ENCODE measurements around the gene PGC.

The PGC gene

DNA sequence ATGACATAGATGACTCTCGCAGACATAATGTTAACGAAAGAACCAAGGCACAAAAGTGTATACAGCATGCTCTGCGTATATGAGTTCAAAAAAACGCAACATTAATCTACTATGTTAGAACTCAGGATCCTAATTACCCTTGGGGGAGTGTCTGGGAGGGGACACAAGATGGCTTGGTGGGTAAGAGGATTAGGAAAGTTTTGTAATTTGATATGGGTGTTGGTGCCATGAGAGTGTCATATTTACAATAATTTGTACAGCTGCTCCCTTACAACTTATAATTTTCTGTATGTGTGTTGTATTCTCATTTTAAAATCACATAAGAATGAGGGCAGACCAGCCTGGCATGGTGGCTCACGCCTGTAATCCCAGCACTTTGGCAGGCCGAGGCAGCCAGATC, 50.4 kb downstream of the PGC start:
- H3K27ac ChIP-seq: no peak overlapping the region
- no peak for TF ChIP-seq ZFX (IDR thresholded peaks at IDR 0.05)
- TF ChIP-seq, protein P1, sequence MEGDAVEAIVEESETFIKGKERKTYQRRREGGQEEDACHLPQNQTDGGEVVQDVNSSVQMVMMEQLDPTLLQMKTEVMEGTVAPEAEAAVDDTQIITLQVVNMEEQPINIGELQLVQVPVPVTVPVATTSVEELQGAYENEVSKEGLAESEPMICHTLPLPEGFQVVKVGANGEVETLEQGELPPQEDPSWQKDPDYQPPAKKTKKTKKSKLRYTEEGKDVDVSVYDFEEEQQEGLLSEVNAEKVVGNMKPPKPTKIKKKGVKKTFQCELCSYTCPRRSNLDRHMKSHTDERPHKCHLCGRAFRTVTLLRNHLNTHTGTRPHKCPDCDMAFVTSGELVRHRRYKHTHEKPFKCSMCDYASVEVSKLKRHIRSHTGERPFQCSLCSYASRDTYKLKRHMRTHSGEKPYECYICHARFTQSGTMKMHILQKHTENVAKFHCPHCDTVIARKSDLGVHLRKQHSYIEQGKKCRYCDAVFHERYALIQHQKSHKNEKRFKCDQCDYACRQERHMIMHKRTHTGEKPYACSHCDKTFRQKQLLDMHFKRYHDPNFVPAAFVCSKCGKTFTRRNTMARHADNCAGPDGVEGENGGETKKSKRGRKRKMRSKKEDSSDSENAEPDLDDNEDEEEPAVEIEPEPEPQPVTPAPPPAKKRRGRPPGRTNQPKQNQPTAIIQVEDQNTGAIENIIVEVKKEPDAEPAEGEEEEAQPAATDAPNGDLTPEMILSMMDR (conservative IDR thresholded peaks at IDR 0.05): no peak

DNA sequence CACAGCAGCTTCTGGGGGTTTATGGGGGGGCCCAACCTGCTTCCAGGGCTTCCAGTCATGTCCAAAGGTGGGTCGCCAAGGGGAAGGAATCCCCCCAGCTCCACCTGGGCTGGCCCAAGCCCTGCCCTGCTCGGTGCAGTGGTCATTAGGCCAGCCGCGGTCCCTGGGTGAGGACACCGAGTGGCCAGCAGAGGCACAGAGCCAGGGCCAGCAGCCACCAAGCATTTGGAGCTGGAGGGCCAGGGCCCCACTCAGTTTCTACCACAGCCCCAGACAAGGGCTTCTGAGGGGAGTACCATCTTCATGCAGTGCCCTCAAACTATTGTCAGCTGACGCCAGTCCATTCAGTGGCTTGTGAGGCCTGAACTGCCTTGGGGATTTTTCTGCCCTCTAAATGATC, 51.4 kb downstream of the PGC start:
- H3K27ac ChIP-seq: no peak overlapping the region
- no peak for TF ChIP-seq ZFX (IDR thresholded peaks at IDR 0.05)
- TF ChIP-seq, protein P1 (conservative IDR thresholded peaks at IDR 0.05): no peak

DNA sequence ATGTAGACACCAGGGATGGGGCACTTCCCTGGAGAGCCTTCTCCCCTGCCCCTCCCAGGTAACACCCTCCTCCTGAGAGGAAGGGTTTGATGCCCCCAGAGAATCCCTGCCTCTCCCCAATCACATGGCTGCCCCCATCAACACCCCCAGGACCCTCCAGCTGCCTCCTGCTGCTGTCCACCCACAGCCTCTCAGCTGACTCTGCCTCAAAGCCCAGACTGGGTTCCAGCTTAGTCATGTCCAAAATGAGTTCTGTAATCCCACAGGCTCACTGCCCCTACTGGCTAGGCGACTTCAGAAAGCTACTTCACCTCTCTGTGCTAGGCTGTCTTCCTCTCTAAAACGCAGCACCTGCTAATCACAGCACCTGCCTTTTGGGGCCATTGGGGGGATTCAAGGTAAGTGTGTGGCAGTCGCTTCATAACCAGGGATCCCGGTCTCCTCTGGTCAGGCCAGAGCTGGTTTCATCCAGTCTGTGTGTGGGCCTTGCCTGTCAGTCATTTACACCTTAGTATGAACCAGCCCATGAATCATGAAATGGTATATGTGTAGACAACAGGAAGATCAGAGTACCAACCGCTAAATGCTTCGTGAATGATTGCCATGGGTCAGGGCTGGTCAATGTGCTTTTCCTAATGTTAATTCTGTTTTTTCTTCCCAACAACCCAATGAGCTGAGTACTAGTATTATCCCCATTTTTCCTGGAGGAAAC, 52.2 kb downstream of the PGC start:
- TF ChIP-seq, protein P1 (conservative IDR thresholded peaks at IDR 0.05): no peak
- no peak for TF ChIP-seq ZFX (IDR thresholded peaks at IDR 0.05)
- no peak overlapping the region for H3K27ac ChIP-seq

DNA sequence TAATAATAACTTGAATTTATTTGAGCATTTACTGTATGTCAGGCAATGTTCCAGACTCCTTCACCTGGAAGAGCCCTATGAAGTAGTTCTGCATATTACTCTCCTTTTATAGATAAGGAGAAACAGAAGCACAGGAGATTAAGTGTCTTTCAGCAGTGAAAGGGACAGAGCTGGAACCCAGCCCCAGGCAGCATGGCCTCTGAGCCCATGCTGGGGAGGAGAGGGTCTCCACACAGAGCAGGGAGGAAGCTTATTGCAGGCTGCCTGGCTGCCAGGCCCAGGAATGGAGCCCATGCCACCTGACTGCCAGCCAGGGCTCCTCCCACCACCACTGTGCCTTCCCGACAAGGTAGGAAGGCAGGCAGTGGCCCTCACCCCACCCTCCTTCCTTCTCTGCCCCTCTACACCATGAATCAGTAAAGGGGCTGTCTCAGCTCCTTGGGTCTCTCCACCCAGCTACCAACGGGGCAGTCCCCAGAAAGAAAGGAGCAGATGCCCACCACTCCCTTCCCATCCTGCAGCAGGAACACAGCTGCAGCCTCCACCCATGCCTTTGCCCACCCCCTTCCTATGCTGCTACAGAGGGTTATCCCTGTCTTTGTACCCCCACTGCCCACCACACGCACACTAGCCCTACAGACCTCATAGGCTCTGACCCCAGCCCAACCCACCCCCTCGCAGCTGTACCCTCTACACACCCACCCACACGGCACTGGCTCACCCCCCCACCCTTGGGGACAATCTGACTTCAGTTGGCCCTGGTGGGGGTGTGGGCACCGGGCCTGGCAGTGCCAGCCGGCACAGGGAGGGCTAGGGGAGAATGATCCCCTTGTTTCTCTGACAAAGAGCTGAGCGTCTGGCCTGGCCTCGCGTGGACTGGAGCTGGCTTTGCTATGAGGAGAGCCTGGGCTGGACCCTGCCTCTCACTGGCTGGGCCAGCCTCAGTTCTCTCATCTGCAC, 53.6 kb downstream of the PGC start:
- no peak for TF ChIP-seq ZFX (IDR thresholded peaks at IDR 0.05)
- TF ChIP-seq, protein P1 (conservative IDR thresholded peaks at IDR 0.05): no peak
- H3K27ac ChIP-seq: no peak overlapping the region

DNA sequence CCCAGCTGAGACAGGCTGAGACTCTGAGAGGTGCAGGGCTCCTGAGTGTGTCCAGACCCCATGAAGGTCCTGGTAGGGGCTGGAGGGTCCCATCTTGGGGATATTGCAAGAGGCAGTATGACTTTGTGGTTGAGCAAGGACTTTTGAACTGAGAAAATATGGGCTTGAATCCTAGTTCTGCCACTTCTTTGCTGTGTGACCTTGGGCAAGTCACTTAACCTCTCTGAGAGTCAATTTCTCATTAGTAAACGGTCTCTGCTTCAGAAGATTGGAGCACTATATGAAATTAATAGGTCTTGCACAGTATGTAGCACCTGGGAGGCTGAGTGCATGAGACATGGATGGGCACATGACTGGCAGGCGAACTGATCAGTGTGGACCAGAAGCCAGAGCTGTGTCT, 54.5 kb downstream of the PGC start:
- TF ChIP-seq, protein P1 (conservative IDR thresholded peaks at IDR 0.05): no peak
- no peak for TF ChIP-seq ZFX (IDR thresholded peaks at IDR 0.05)
- no peak overlapping the region for H3K27ac ChIP-seq

DNA sequence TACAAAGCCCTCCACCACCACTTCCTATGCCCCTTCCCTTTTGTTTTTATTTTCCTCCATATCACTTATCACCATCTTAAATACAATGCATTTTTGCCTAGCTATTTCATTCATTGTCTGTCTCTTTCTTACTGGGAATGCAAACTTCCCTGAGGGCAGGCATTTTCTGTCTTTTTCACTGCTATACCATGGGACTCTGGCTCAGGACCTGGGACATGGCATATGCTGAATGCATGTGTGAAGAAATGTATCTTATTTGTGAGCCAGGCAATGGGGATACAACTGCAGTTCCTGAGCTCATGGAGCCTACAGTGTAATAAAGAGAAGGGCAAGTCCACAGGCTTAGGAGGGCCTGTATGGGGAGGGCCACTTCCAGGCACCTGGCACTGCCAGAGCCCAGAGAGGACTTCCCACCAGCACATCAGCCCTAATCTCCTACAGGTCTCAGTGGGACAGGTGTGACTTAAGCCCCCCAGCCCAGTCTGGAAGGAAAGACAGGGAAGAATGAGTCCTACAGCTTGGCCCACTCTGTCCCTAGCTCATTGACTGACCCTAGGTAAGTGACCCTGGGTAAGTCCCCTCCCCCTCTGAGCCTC, 55.0 kb downstream of the PGC start:
- TF ChIP-seq, protein P1 (conservative IDR thresholded peaks at IDR 0.05): no peak
- TF ChIP-seq ZFX (IDR thresholded peaks at IDR 0.05): no peak
- H3K27ac ChIP-seq: no peak overlapping the region
